ENCODE measurements around the gene DIP2C.

DNA sequence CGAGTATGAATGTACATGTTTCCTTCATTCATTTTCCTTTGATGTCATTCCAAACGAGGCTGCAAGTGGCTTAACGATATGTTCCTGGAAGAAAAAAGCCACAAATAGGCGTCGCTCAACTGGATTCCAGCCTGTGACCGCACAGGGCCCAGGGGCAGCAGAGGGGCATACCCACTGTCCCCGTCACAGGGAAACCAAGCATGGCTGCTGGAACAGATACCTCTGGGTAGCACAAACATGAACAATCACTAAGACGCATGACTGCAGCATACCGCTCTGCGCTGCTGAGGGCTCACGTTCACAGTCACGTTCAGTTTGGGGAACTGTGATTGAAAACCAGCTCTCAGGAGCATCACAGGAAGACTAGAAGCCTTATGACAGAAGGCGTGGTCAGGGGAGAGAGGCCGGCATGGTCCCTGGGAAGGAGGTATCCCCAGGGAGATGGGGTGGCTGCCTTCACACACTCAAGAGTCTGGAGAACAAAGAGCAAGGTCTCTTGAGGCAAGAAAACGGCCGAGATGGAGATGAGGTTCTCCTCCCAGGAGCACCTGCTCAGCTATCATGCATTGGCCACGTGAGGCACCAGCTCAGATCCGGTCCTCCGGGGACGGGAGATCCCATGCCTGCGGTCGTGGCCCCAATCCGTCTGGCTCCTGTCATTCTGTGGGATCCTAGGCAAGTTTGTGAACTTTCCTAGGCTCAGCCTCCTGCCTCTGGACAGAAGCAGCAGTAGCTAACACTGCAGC, 213.6 kb downstream of the DIP2C start:
- TF ChIP-seq CTCF (IDR thresholded peaks at IDR 0.05): no peak
- no peak for TF ChIP-seq POLR2A (IDR thresholded peaks at IDR 0.05)
